ENCODE data around the gene OR2C1.

Gene OR2C1

GRCh38 chr16:3389663-3390338 is 34.1 kb downstream of the OR2C1 start:
- Histone ChIP-seq H3K4me3 (ENCODE audit: low read depth in 1 of 2, low read length in 2 of 2) (no peak overlapping the region), H3K9me3 (ENCODE audit: insufficient read depth, low read length, severe bottlenecking) (peaks cover 14% of the 10 kb centered on the region), H3K27ac (ENCODE audit: low read length) (no peak overlapping the region), H3K27me3 (ENCODE audit: insufficient read depth, low read length, poor library complexity) (no peaks in the 10 kb centered on the region), H3K9ac (ENCODE audit: low read depth, low read length) (no peak overlapping the region), H3K79me2 (ENCODE audit: insufficient read depth, low read length) (peaks cover 22% of the 10 kb centered on the region; the same call in 1 of the 2 replicates), H3K4me2 (ENCODE audit: insufficient read depth, low read length) (no peak overlapping the region), H3K4me1 (ENCODE audit: insufficient read depth, low read length) (no peaks in the 10 kb centered on the region), H4K20me1 (ENCODE audit: insufficient read depth, low read length) (0 out of 2 replicates have a peak, but pooled peaks cover 5% of the 10 kb centered on the region), H2AFZ (ENCODE audit: low read depth, low read length) (no peak overlapping the region), H3K36me3 (ENCODE audit: insufficient read depth, low read length) (peaks cover 80% of the 10 kb centered on the region)
- ATAC-seq (ENCODE audit: insufficient read depth, low read depth) (no peak), DNase-seq (no peak)
- TF ChIP-seq EZH2 (IDR thresholded peaks at IDR 0.05; ENCODE audit: borderline replicate concordance, low read depth, low read length, severe bottlenecking) (no peak), CTCF (IDR thresholded peaks at IDR 0.05; ENCODE audit: borderline replicate concordance, extremely low read depth, low read length, poor library complexity, severe bottlenecking) (no peak)

GRCh38 chr16:3400446-3400778 is 44.7 kb downstream of the OR2C1 start:
- Histone ChIP-seq H3K36me3 (ENCODE audit: insufficient read depth, low read length) (peaks cover 62% of the 10 kb centered on the region), H3K9ac (ENCODE audit: low read depth, low read length) (peak overlapping the region; percentile 87), H3K4me2 (ENCODE audit: insufficient read depth, low read length) (peak overlapping the region; percentile 83), H4K20me1 (ENCODE audit: insufficient read depth, low read length) (peaks cover 5% of the 10 kb centered on the region; the same call in 1 of the 2 replicates), H3K4me3 (ENCODE audit: low read depth in 1 of 2, low read length in 2 of 2) (peak overlapping the region; percentile 99 to 100), H3K27me3 (ENCODE audit: insufficient read depth, low read length, poor library complexity) (no peaks in the 10 kb centered on the region), H3K9me3 (ENCODE audit: insufficient read depth, low read length, severe bottlenecking) (peaks cover 6% of the 10 kb centered on the region), H3K4me1 (ENCODE audit: insufficient read depth, low read length) (peaks cover 55% of the 10 kb centered on the region), H3K79me2 (ENCODE audit: insufficient read depth, low read length) (peaks cover 86% of the 10 kb centered on the region), H3K27ac (ENCODE audit: low read length) (peak overlapping the region; percentile 81), H2AFZ (ENCODE audit: low read depth, low read length) (peak overlapping the region; percentile 88)
- ATAC-seq (ENCODE audit: insufficient read depth, low read depth) (no peak; the same call in 2 of the 3 replicates), DNase-seq (no peak)
- TF ChIP-seq EZH2 (IDR thresholded peaks at IDR 0.05; ENCODE audit: borderline replicate concordance, low read depth, low read length, severe bottlenecking) (no peak), CTCF (IDR thresholded peaks at IDR 0.05; ENCODE audit: borderline replicate concordance, extremely low read depth, low read length, poor library complexity, severe bottlenecking) (no peak)

GRCh38 chr16:3400779-3401688 is 45.3 kb downstream of the OR2C1 start, which contains the start of the genes ZNF174 and ZSCAN32:
Gene ZNF174, plus strand, starts transcription at chr16:3401215. Its CDS starts 790 bp downstream, at chr16:3402005.
Gene ZSCAN32, minus strand, starts transcription at chr16:3401004. Its CDS starts 3,447 bp downstream, at chr16:3397557.
- peaks cover 55% of the 10 kb centered on the region for H3K4me1 ChIP-seq (ENCODE audit: insufficient read depth, low read length)
- no peaks in the 10 kb centered on the region for H3K27me3 ChIP-seq (ENCODE audit: insufficient read depth, low read length, poor library complexity)
- H3K4me2 ChIP-seq (ENCODE audit: insufficient read depth, low read length) = peak within 1 kb of the TSS; percentile 86
- ATAC-seq (ENCODE audit: insufficient read depth, low read depth) (peak; percentile 97), DNase-seq (peak; percentile 100)
- H3K9ac ChIP-seq (ENCODE audit: low read depth, low read length) = peak within 1 kb of the TSS; percentile 87
- H3K9me3 ChIP-seq (ENCODE audit: insufficient read depth, low read length, severe bottlenecking) = peaks cover 7% of the 10 kb centered on the region
- peaks cover 5% of the 10 kb centered on the region; the same call in 1 of the 2 replicates for H4K20me1 ChIP-seq (ENCODE audit: insufficient read depth, low read length)
- peaks cover 80% of the 10 kb centered on the region for H3K79me2 ChIP-seq (ENCODE audit: insufficient read depth, low read length)
- peak within 1 kb of the TSS; percentile 81 for H3K27ac ChIP-seq (ENCODE audit: low read length)
- TF ChIP-seq CTCF (IDR thresholded peaks at IDR 0.05; ENCODE audit: borderline replicate concordance, extremely low read depth, low read length, poor library complexity, severe bottlenecking) (no peak), EZH2 (IDR thresholded peaks at IDR 0.05; ENCODE audit: borderline replicate concordance, low read depth, low read length, severe bottlenecking) (no peak)
- H3K36me3 ChIP-seq (ENCODE audit: insufficient read depth, low read length) = peaks cover 63% of the 10 kb centered on the region
- peak within 1 kb of the TSS; percentile 93 for H2AFZ ChIP-seq (ENCODE audit: low read depth, low read length)
- peak within 1 kb of the TSS; percentile 99 to 100 for H3K4me3 ChIP-seq (ENCODE audit: low read depth in 1 of 2, low read length in 2 of 2)

Data from DND-41 (cell line).